ENCODE data around the gene CD3D.

The CD3D gene

DNA sequence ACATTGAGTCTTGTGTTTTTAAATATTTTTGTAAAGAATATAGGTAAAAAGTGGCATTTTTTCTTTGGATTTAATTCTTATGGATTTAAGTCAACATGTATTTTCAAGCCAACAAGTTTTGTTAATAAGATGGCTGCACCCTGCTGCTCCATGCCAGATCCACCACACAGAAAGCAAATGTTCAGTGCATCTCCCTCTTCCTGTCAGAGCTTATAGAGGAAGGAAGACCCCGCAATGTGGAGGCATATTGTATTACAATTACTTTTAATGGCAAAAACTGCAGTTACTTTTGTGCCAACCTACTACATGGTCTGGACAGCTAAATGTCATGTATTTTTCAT is 38.3 kb downstream of the CD3D start:
- DNase-seq (ENCODE audit: low read depth in 2 of 3, low spot score in 2 of 3), result no peak

DNA sequence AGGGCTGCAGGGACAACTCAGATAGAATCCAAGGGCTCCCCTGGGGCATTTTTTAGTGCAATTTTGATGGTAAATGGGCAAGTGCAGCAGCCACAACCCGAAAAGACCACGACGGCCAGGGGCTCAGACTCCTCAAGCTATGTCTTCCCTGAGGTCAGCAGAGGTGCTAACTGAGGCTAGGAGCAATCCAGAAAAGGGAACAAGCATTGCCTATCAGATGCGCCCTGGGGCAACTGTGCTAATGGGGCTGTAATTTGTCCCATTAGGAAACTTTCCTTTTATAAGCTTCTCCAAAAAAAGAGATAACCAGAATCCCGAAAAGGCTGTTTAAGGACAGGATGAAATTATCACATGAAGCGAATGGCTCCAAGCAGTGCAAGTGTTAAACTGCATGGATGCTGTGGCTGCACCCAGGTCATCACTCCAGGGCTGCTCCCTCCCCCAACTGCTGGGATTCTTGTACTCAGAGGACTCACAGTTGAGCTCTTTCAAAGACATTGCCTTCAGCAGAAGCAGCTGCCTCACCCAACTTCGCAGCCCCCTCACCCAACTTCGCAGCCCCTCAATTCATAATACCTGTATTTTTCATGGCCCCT is 40.8 kb downstream of the CD3D start:
- no peak for DNase-seq (ENCODE audit: low read depth in 2 of 3, low spot score in 2 of 3)

DNA sequence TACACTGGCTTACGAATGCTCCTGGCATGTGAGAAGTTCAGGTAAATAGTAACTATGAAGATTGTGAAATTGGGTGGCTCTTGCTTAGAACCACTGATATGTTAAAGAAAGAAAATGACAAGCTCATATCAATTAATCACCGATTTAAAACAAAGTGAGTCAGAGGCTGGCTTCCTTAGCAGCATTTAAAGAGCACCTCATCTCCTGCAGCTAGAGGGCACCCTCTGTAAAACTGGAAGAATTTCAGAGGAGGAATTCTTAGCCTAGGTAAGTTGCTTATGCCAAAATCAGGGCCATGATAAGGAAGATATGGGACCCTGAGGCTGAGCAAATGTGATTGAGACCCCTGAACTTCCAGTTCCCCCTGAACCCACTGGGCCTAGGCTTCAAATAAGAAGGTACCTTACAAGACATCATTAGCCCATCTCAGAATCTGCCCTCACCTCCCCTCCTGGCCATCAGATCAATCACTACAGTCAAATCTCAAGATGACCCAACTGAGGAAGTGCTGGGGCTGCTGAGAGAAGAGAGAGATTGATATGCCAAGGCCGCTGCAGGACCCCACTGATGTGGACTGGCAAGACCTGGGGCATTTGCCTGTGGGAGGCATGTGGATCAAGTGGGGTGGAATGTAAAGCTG is 46.6 kb downstream of the CD3D start:
- DNase-seq (ENCODE audit: low read depth in 2 of 3, low spot score in 2 of 3), result no peak

DNA sequence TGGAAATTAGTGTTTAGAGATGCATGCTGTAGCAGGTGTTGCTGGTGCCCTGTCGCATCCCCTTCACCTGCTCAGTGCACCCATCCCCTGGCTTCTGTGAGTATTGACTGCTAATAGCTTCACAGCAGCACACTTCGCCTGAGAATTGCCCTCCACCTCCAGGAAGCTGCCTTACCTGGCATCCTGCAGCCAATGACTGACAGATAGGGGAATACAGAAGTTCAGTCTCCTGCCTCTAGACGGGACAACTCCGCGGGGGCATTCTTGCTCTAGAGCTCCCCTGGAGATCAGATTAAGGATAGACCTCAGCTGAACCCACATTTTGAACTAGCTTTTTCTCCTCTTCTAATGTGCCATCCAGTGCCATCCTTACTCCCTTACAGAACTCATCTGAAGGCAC is 47.3 kb downstream of the CD3D start:
- DNase-seq (ENCODE audit: low read depth in 2 of 3, low spot score in 2 of 3), result no peak

DNA sequence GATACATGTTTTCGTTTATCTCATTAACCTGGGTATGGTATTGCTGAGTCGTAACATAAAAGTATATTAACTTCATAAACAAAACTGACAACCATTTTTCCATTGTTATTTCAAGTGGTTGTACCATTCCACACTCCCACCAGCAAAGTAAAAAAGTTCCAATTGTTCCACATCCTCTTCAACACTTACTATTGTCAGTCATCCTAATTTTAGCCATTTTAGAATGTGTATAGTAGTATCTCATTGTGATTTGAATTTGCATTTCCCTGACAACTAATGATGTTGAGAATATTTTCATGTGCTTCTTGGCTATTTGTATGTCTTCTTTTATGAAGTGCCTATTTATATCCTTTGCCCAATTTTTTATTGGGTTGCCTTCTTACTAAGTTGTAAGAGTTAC is 48.5 kb downstream of the CD3D start:
- no peak for DNase-seq (ENCODE audit: low read depth in 2 of 3, low spot score in 2 of 3)

DNA sequence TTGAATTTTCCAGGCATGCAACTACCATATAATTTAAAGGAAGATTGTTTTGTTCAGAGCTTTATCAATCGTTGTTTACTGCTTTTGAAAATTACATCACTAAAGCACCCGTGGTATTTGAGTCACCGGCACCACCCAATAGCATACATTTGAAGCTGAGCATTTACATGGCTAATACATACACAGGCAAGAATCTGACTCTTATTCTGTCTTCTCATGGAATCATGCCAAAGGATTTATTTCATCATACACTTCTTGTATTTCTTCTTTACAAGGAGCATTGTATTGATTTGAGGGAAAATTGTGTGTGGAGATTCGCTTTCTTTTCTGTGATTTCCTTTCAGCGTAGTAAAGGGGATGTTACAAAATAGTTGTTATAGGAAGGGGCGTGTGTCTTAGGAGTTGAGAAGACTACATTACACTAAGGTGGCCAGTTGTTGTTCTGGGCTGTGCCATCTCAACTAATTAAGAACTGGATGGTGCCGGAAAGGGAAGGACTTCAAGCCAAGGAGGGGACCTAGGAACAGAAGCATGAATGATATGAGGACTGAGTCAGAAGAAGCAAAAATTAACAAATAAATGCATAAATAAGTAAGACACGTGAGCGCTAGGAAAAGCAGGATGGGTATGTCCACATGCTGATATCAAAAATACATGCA is 50.9 kb downstream of the CD3D start:
- no peak for DNase-seq (ENCODE audit: low read depth in 2 of 3, low spot score in 2 of 3)

DNA sequence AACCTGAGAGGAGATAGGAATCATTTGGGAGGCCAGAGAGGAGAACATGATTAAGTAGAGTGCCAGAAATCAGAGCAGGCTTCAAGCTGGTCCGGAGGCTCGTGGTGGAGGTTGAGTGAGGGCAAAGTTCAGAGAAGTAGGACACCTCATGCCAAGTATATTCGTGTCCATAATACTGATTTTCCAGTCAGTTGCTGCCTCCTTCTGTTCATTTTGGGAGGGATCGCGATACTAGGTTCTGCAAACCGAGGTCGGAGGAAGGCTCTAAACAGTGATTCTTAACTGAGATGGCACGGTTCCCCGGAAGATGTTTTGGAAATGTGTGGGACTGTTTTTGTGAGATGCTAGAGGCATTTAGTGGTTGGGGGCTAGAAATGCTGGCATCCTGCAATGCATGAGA is 51.6 kb downstream of the CD3D start:
- no peak for DNase-seq (ENCODE audit: low read depth in 2 of 3, low spot score in 2 of 3)

DNA sequence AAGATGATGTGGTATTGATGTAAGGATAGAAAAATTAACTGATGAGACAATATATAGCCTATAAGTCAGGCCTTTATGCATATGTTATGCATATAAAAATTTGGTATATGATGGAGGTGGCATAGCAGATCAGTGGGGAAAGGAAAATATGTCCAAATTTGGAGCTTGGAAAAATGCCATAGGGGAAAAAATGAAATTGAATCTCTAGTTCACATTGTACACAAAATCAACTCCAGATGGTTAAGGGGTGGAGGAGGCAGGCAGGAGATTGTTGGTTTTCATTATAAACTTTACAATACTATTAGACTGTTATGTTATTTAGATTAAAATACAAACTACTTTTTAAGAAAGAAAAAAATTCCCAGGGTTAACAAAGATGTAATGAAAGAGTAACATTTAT is 53.1 kb downstream of the CD3D start:
- no peak for DNase-seq (ENCODE audit: low read depth in 2 of 3, low spot score in 2 of 3)
